ENCODE results near the gene PLIN1. TPM values are rescaled to one million over a fixed set of nuclear protein-coding genes. Genes with fewer than 3 reads are reported as not detected.

PLIN1 gene
- total RNA-seq, result under 0.01 and 0.28 TPM in 2 replicates

GRCh38 chr15:89679212-89679611 is at the start of gene PLIN1:
TSS of gene PLIN1 (minus strand) at chr15:89679367. CDS start at chr15:89677489, 1,878 bp downstream.

GRCh38 chr15:89690276-89691218 is 11.4 kb upstream of the PLIN1 start, which contains the start of the genes PEX11A and WDR93:
TSS of gene PEX11A (minus strand) at chr15:89690754. CDS start at chr15:89690632, 122 bp downstream.
TSS of gene WDR93 (plus strand) at chr15:89690811. CDS start at chr15:89701747, 10,936 bp downstream.

GRCh38 chr15:89654847-89655805 is 24.0 kb downstream of the PLIN1 start, which contains the start of gene KIF7:
TSS of gene KIF7 (minus strand) at chr15:89655467. CDS start at chr15:89652930, 2,537 bp downstream.

Other genes with a start within 250 kb of the PLIN1 start
- under 0.01 TPM in 2 replicates for gene RHCG, start 182.8 kb downstream of the PLIN1 start, total RNA-seq
- 3.7 and 5.0 TPM in 2 replicates for gene TICRR, start 103.9 kb downstream of the PLIN1 start, total RNA-seq
- 11.3 and 15.7 TPM in 2 replicates for gene KIF7, start 23.9 kb downstream of the PLIN1 start, total RNA-seq
- 2.9 and 8.2 TPM in 2 replicates for gene PEX11A, start 11.4 kb upstream of the PLIN1 start, total RNA-seq
- under 0.01 TPM in 1 of 2 replicates, not detected in the other for gene WDR93, start 11.4 kb upstream of the PLIN1 start, total RNA-seq
- 0.19 and 0.28 TPM in 2 replicates for gene MESP1, start 71.9 kb upstream of the PLIN1 start, total RNA-seq
- gene MESP2, start 97.0 kb upstream of the PLIN1 start, total RNA-seq, result 0.56 and 0.77 TPM in 2 replicates
- 24.0 and 42.4 TPM in 2 replicates for gene ANPEP, start 135.5 kb upstream of the PLIN1 start, total RNA-seq
- 46.8 and 75.0 TPM in 2 replicates for gene AP3S2, start 214.6 kb upstream of the PLIN1 start, total RNA-seq
- 7.6 and 11.3 TPM in 2 replicates for gene ARPIN, start 233.6 kb upstream of the PLIN1 start, total RNA-seq

Data from regular cardiac myocyte (primary cell).